Ovary (tissue), 9 donors: Measurements from ENCODE around the gene NFIB. TPM values are rescaled to one million over a fixed set of nuclear protein-coding genes. Genes with fewer than 3 reads are reported as not detected.

Experiments
- DNase-seq, 5 donors: peaks; one replicate each; pipeline ENCODE4 v3.0.0-alpha.2; 2019 to 2020
- H3K27ac ChIP-seq, 2 donors: fragments of 200-600 bp; one replicate each; pipeline versions ENCODE4 v1.5.1 to v1.8.0; 2019 to 2022
- H3K27me3 ChIP-seq: fragments of 200-600 bp; one replicate; pipeline ENCODE4 v1.8.0; 2022
- H3K36me3 ChIP-seq: fragments of 200-600 bp; sonication (generic); one replicate; pipeline ENCODE4 v1.5.1; 2019
- H3K4me1 ChIP-seq: one replicate; pipeline ENCODE4 v1.8.1; 2013; ENCODE audit warnings: mild to moderate bottlenecking, moderate library complexity; ENCODE audit not compliant: insufficient read depth
- H3K4me3 ChIP-seq: fragments of 200-600 bp; sonication (generic); one replicate; pipeline ENCODE4 v1.5.1; 2017
- H3K9me3 ChIP-seq, 2 donors: fragments of 200-600 bp in 1 of 2; sonication (generic) in 1 of 2; one replicate each; pipeline versions ENCODE4 v1.5.1 to v1.8.1; 2013 to 2019; ENCODE audit warnings: mild to moderate bottlenecking in 1 of 2, moderate library complexity in 1 of 2
- CTCF ChIP-seq, 3 donors: fragments of 450-650 bp in 2 of 3; fragments of 200-600 bp in 1 of 3; IDR thresholded peaks; one replicate each; pipeline versions ENCODE4 v1.5.1 to v1.8.0; 2016 to 2022; ENCODE audit warnings: antibody characterized with exemption in 3 of 3, mild to moderate bottlenecking in 1 of 3
- EP300 ChIP-seq: sonication (generic); formaldehyde crosslinking; IDR thresholded peaks from one replicate; pipeline ENCODE4 v1.6.1; 2017; ENCODE audit warnings: antibody characterized with exemption
- POLR2A ChIP-seq: fragments of 450-650 bp; IDR thresholded peaks from one replicate; pipeline ENCODE4 v1.6.1; 2017; ENCODE audit warnings: antibody characterized with exemption, mild to moderate bottlenecking, moderate library complexity
- WGBS, 3 donors: extraction: QIAGEN DNeasy Blood & Tissue Kit in 1 of 3; methylation state at CpG; one replicate each; pipeline versions ENCODE4 v1.1.5 to v1.1.7; 2013 to 2017; 5-methylcytosine and 5-hydroxymethylcytosine counted together
- intact Hi-C, 4 donors: fragments of 100-400 bp; cut with DNase I; formaldehyde crosslinking; loops; one replicate each; pipeline versions ENCODE4 v1.11.0 to v1.15.1; 2022 to 2023
- polyA plus RNA-seq, 2 donors: library from polyadenylated mRNA; stranded (reverse); fragments of 200-250 nt in 1 of 2; fragments of 350-450 nt in 1 of 2; fragmentation: Illumina TruSeq in 1 of 2; extraction: RNeasy Lipid Tissue Mini Kit (QIAGEN cat#74804) in 1 of 2; gene quantifications; one replicate each; pipeline ENCODE4 v1.2.3, GENCODE V29; 2013 to 2014
- total RNA-seq, 7 donors: library from RNA; depleted of rRNA in 2 of 7; stranded (reverse); fragments of >200 nt in 2 of 7; fragmentation: NEBNext Ultra II Directional in 3 of 7; extraction: Animal tissue kit (Norgen Biotek cat#: 25700) in 3 of 7; gene quantifications; one replicate each; pipeline versions ENCODE4 v1.1.0 to v1.2.4, GENCODE V29; 2016 to 2023
- donor health status: DM: no; HTN: no; CAD: no; lungs with moderate emphysema.
- donor health status: DM: no; HTN: no; CAD: no.
- donor health status: Bipolar disorder and iron deficiency.
- donor health status: DM: yes; HTN: yes; CAD: no.
- donor health status: DM: no; HTN: no; CAD: no.
- donor health status: DM: yes; HTN: yes; CAD: no.

Gene NFIB
- total and polyA plus RNA-seq, 9 donors, result 8.7 to 111 (median 53.2) TPM

DNA sequence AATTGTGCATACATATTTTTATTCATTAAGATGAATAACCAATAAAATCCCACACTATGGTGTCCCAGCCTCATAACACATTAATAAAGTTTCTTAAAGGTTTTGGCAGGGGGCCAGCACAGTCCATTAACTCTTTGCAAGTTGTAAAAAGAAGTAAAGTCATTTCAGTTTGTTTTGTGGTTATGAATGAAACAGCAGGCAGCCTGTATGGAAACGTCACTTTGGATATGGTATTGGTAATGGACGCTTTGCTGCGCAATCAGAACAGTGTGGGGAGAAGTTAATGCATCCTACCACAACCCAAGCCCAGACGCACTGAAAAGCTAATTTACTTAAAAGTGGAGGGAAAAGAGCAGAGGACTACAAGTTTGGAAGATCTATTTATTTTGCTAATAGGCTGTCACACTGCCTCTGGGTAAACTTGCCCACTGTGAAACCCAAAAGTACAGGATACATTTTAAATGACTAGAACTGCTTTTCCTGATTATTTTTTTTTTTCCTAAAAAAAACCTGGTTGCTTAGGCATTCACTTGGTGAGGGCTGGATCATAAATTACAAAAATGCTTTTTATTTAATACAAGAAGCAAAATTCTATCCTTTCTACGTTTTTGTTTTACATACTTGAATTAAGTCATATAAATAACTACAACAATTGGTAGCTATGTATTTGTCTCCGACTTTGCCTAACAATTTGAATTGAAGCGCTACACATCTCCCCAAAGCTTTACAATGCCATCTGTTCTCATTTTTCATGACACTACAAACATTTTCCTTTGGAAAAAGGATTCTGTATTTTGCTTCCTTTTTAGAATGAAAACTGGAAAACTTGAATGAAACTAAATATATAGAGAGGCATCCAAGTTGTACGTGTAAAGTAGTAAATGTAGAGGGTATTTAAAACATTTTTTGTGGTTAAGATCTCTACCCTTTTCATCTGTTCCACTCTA, 104.3 kb downstream of the NFIB start:
- H3K27ac ChIP-seq, result no peak overlapping the region
- intact Hi-C loops, result loop anchor here in 1 of 4 donors (10.0 kb wide), 1 partner anchor 105 kb away; the partner anchor contains the start of gene NFIB
- TF ChIP-seq CTCF (IDR thresholded peaks at IDR 0.05), result no peak
- no peak for TF ChIP-seq EP300
- TF ChIP-seq POLR2A, result no peak
- no peaks in the 10 kb centered on the region for H3K27me3 ChIP-seq
- H3K4me3 ChIP-seq, result no peak overlapping the region
- peaks cover 2% of the 10 kb centered on the region for H3K4me1 ChIP-seq
- no peaks in the 10 kb centered on the region for H3K36me3 ChIP-seq
- H3K9me3 ChIP-seq, result no peaks in the 10 kb centered on the region
- DNase-seq, result no peak
- WGBS, 3 donors, result 86 to 92% (median 90%) methylated on average over 8 of the region's 8 CpGs

DNA sequence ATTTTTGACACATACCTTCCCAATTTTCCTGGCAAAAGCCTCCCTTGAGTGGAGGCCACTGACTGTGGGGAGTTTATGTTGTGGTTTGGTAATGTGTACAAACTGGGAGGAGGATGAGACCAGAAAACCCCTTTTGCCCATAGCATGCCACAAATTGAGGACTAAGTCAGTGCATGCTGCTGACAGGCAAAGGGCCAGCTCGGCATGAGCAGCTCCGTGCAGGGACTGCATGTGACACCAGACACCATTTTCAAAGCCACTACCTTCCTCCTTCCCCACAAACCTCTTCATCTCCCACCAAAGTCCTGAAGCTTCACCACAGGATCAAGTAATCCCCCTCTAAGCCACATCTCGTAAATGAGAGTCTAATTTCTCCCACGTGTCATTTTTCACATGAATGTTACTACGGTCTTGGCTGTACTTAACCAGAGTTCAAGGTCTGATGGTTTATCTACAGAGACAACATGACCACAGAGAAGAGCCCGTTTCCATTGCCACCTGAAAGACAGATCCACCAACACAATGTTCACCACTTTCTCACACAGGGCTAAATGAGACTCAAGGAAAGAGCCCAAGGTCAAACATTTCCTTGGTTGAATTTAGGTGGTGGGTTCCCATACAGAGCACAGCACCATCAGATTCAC, 106.5 kb downstream of the NFIB start:
- H3K9me3 ChIP-seq, result no peaks in the 10 kb centered on the region
- DNase-seq, result no peak
- H3K36me3 ChIP-seq, result no peaks in the 10 kb centered on the region
- H3K4me3 ChIP-seq, result no peak overlapping the region
- no peaks in the 10 kb centered on the region for H3K27me3 ChIP-seq
- no peak overlapping the region for H3K27ac ChIP-seq
- no peak for TF ChIP-seq CTCF (IDR thresholded peaks at IDR 0.05)
- peaks cover 2% of the 10 kb centered on the region for H3K4me1 ChIP-seq
- WGBS, 3 donors, result 85 to 89% (median 89%) methylated on average over 6 of the region's 6 CpGs
- intact Hi-C loops, result loop anchor here in 1 of 4 donors (10.0 kb wide), 1 partner anchor 107 kb away; the partner anchor contains the start of gene NFIB

DNA sequence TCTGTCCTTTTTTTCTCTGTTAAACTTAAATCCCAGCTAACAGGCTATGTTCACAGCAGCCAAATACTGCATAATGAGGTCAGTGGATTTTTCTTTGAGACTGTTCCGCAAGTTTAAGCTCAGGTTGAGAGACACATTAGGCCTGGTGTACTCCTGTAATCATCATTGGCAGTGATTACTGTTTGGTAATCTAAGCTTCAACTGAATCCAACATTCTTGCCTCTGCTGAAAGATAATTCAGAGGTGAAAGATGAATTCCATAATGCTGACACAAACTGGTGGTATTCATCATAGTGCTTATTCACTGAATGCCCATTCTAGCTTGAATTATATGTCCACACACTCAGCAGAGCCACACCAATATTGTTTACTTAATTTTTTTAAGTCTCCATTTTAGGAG, 108.5 kb downstream of the NFIB start:
- intact Hi-C loops, result loop anchor here in 1 of 4 donors (10.0 kb wide), 1 partner anchor 109 kb away; the partner anchor contains the start of gene NFIB
- DNase-seq, result no peak
- Histone ChIP-seq H3K4me3 (no peak overlapping the region), H3K27ac (no peak overlapping the region), H3K36me3 (no peaks in the 10 kb centered on the region), H3K9me3 (no peaks in the 10 kb centered on the region), H3K4me1 (peaks cover 2% of the 10 kb centered on the region), H3K27me3 (no peaks in the 10 kb centered on the region)
- no peak for TF ChIP-seq CTCF (IDR thresholded peaks at IDR 0.05)
- TF ChIP-seq EP300, result no peak
- TF ChIP-seq POLR2A, result no peak
- 39 to 49% (median 39%) methylated on average over 1 of the region's 1 CpG for whole genome bisulfite sequencing, 3 donors

GRCh38 chr9:14203356-14204056, 110.4 kb downstream of the NFIB start:
- intact Hi-C loops, result loop anchor here in 2 of 4 donors (5.0 to 10.0 kb wide), 2 partner anchors 109 to 111 kb away; partner anchors contain the start of gene NFIB (in 2 of the 2)
- H3K9me3 ChIP-seq, result no peaks in the 10 kb centered on the region
- H3K4me3 ChIP-seq, result no peak overlapping the region
- no peaks in the 10 kb centered on the region for H3K27me3 ChIP-seq
- H3K36me3 ChIP-seq, result no peaks in the 10 kb centered on the region
- TF ChIP-seq EP300 (no peak), CTCF (IDR thresholded peaks at IDR 0.05) (no peak)
- 12 to 24% (median 15%) methylated on average over 12 of the region's 12 CpGs for WGBS, 3 donors
- peak overlapping the region in 1 of 2 donors; percentile 52 for H3K27ac ChIP-seq
- H3K4me1 ChIP-seq, result peaks cover 7% of the 10 kb centered on the region
- DNase-seq, result peak; percentile 39 to 76 (median 63)
